ENCODE measurements around the gene LEMD1.

DNA sequence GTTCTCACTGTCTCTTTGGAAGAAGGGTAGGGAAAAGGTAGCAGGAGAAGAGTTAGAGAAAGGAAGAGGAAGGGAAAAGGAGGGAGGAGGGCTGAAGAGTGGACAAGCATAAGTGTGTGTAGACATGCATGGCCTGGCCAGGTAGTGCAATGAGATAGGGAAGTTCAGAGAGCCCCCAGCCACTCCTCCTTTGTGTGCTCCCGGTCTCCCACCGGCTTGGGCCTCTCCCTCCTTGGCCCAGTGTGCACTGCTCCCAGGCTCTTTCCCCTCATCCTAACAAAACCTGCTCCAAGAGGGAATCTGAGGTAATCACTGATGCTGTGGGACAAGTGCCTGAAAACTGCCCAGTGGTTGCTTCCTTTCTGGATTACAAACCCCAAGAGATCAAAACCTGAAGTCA lies 10.3 kb upstream of the LEMD1 start:
- TF ChIP-seq EZH2 (IDR thresholded peaks at IDR 0.05; ENCODE audit: insufficient read depth, poor library complexity, severe bottlenecking) (no peak), EZH2phosphoT487 (IDR thresholded peaks at IDR 0.05; ENCODE audit: insufficient read depth, low read depth) (no peak)
